Measurements from ENCODE around the gene KRT1. TPM values are rescaled to one million over a fixed set of nuclear protein-coding genes. Genes with fewer than 3 reads are reported as not detected.

The KRT1 gene
- total RNA-seq, 1 donor from 2014 or later: not detected

DNA sequence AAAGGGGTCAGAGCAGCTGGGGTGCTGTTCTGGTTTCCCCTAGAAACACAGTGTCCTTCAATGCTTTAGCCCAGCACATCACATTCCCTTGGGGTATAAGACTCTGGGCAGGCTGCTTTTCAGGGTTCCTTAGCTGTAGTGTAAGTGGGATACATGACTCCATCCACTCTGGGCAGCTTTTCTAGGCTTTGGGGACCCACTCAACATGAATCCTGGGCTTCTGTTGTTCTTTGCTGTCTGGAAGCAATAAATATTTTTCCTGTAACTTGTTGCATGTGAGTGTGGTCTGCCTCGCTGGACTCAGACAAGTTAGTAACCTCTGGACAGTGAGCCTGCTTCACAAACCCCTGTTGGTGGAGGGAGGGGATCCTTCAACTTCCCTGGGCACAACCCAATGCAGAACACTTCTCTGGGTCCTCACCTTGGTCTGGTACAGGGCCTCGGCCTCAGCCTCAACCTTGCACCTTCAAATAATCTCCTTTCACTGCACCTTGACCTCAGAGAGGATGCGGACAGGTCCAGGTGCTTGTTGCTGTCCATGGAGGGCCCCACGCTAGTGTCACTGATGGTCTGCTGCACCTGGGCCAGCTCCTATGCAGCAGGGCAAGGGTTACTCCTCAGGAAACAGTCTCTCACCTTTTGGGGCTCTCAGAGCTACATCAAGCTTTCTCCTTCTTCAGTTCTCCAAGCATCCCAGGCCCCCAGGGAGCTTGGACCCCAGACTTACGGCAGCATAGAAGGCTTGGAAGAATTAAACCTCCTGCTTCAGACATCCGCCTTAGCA, 48.3 kb downstream of the KRT1 start:
- no peaks in the 10 kb centered on the region for H3K9me3 Mint-ChIP-seq (ENCODE audit: unreplicated experiment)
- H3K27ac Mint-ChIP-seq (ENCODE audit: unreplicated experiment): no peak overlapping the region
- H3K4me1 Mint-ChIP-seq (ENCODE audit: low read depth, unreplicated experiment): no peaks in the 10 kb centered on the region
- DNase-seq: no peak
- TF ChIP-seq, protein P1, sequence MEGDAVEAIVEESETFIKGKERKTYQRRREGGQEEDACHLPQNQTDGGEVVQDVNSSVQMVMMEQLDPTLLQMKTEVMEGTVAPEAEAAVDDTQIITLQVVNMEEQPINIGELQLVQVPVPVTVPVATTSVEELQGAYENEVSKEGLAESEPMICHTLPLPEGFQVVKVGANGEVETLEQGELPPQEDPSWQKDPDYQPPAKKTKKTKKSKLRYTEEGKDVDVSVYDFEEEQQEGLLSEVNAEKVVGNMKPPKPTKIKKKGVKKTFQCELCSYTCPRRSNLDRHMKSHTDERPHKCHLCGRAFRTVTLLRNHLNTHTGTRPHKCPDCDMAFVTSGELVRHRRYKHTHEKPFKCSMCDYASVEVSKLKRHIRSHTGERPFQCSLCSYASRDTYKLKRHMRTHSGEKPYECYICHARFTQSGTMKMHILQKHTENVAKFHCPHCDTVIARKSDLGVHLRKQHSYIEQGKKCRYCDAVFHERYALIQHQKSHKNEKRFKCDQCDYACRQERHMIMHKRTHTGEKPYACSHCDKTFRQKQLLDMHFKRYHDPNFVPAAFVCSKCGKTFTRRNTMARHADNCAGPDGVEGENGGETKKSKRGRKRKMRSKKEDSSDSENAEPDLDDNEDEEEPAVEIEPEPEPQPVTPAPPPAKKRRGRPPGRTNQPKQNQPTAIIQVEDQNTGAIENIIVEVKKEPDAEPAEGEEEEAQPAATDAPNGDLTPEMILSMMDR (IDR thresholded peaks at IDR 0.05; ENCODE audit: partially characterized antibody, unreplicated experiment): no peak
- H3K36me3 Mint-ChIP-seq (ENCODE audit: unreplicated experiment): no peaks in the 10 kb centered on the region
- no peaks in the 10 kb centered on the region for H3K27me3 Mint-ChIP-seq (ENCODE audit: unreplicated experiment)
- no peak overlapping the region for H3K4me3 Mint-ChIP-seq (ENCODE audit: unreplicated experiment)

DNA sequence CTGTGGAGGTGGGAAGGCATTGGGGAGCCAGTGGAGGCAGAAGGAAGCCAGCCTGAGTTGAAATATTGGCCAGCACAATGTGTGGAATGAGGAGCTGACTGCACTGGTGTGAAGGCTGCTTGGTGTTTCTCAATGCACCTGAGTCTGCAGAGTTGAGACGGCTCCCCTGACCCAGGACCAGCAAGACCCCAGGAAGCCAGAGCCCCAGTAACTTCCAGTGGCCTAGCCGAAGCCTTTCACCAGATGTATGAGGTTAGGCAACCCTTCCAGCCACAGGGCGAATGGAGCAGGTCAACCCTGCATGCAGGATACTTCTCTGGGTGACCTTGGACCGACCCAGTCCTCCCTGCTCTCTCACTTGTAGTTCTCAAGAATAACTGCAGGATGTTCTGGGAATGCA, 48.9 kb downstream of the KRT1 start:
- no peak for DNase-seq
- H3K4me1 Mint-ChIP-seq (ENCODE audit: low read depth, unreplicated experiment): no peaks in the 10 kb centered on the region
- TF ChIP-seq, protein P1 (IDR thresholded peaks at IDR 0.05; ENCODE audit: partially characterized antibody, unreplicated experiment): no peak
- H3K9me3 Mint-ChIP-seq (ENCODE audit: unreplicated experiment): no peaks in the 10 kb centered on the region
- H3K4me3 Mint-ChIP-seq (ENCODE audit: unreplicated experiment): no peak overlapping the region
- no peak overlapping the region for H3K27ac Mint-ChIP-seq (ENCODE audit: unreplicated experiment)
- no peaks in the 10 kb centered on the region for H3K36me3 Mint-ChIP-seq (ENCODE audit: unreplicated experiment)
- no peaks in the 10 kb centered on the region for H3K27me3 Mint-ChIP-seq (ENCODE audit: unreplicated experiment)

DNA sequence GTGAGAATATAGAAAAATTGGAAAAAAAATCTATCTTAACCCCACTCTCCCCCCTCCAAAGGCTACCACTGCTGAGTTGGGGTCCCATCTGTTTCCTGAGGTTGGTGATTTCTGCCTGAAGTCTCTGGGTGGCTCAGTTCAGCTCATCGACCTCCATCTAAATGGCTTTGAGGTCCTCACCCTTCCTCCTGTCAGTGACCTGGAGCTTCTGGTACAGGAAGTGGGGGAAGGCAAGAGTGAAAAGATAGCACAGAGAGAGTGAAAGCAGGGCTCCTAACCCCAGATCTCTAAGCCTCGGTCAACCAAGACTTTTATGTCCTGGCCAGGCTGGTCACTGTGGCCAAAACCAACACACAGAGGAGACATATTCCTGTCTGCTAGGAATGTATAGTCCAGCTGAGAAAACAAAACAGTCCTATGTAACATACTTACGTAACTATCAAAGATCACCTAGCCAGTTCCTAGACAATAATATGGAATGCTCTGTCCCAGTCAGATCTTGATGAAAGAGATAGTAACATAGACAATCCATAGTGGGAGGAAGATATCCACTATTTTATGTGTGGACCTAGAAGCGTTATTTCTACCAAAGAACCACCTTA, 49.5 kb downstream of the KRT1 start:
- H3K36me3 Mint-ChIP-seq (ENCODE audit: unreplicated experiment): no peaks in the 10 kb centered on the region
- TF ChIP-seq, protein P1 (IDR thresholded peaks at IDR 0.05; ENCODE audit: partially characterized antibody, unreplicated experiment): no peak

DNA sequence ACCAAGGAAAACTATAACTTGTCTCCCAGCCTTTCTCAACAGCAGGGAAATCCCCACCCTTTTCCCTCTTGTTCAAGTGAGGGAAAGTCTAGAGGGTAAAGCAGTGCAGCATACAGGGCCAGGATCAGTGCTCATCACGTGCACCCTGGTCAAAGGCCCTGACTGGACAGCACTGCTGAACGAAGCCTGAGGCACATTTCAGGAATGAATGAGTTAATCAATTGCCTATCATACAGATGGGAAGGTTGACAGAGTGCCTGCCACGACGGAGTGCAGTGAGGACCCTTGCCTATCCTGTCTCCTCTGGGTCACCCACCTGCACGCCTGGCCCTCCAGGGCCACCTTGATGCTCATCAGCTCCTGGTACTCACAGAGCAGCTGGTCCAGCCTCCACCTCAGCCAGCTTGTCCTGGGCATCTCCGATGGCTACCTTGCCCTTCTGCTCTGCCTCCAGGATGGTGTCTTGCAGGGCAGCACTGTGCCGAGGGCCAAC, 50.2 kb downstream of the KRT1 start:
- no peak for DNase-seq
- Mint-ChIP-seq H3K36me3 (ENCODE audit: unreplicated experiment) (no peaks in the 10 kb centered on the region), H3K4me1 (ENCODE audit: low read depth, unreplicated experiment) (no peaks in the 10 kb centered on the region), H3K27me3 (ENCODE audit: unreplicated experiment) (no peaks in the 10 kb centered on the region), H3K9me3 (ENCODE audit: unreplicated experiment) (no peaks in the 10 kb centered on the region), H3K27ac (ENCODE audit: unreplicated experiment) (no peak overlapping the region), H3K4me3 (ENCODE audit: unreplicated experiment) (no peak overlapping the region)
- TF ChIP-seq, protein P1 (IDR thresholded peaks at IDR 0.05; ENCODE audit: partially characterized antibody, unreplicated experiment): no peak

More for the DNA sequence above, 49.5 kb downstream of the KRT1 start:
- no peak for DNase-seq
- no peaks in the 10 kb centered on the region for H3K27me3 Mint-ChIP-seq (ENCODE audit: unreplicated experiment)
- H3K9me3 Mint-ChIP-seq (ENCODE audit: unreplicated experiment): no peaks in the 10 kb centered on the region
- H3K4me1 Mint-ChIP-seq (ENCODE audit: low read depth, unreplicated experiment): no peaks in the 10 kb centered on the region
- no peak overlapping the region for H3K4me3 Mint-ChIP-seq (ENCODE audit: unreplicated experiment)
- no peak overlapping the region for H3K27ac Mint-ChIP-seq (ENCODE audit: unreplicated experiment)

Measured in glutamatergic neuron (in vitro differentiated cells).